ENCODE measurements around the gene CXXC5.

The CXXC5 gene

DNA sequence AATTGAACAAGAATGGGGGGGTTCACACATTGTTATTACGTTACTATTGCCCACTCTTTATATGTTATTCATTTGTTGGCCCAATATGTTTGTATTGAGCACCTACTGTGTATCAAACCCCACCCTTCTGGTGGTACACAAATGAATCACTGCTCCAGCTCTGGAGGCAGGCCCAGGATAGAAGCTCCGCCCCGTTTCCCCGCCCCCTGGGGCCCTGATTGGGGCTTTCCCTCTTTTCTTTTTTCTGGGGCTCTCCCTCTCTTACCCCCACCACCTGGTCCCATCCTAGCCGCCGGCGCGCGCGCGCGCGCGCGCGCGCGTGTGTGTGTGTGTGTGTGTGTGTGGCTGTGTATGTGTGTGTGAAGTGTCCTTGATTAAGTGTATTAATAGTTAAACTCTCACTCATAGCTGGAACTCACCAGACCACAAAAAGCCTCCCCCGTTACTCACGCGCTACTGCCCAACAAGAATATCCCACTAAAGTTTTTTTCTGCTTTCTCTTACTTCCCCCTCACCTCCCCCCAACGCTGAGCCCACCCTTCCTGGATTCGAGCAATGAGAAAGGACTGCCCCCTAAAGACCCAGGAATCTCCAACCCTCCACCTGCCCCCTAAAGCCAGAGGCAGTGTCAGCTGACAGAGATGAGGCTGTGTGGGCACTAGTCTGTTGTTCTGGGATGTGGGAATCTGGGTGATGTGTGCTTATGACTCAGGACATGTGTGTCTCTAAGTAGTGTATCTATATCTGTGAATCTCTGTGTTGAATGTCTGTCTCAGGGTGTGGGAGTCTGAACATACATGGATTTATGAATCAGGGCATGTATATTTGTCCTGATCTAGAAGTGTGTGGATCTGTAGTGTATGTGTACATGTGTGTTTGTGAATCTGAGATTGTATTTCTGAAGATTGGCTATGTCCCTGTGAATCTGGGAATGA is 4.0 kb downstream of the CXXC5 start:
- no peak for FAIRE-seq

DNA sequence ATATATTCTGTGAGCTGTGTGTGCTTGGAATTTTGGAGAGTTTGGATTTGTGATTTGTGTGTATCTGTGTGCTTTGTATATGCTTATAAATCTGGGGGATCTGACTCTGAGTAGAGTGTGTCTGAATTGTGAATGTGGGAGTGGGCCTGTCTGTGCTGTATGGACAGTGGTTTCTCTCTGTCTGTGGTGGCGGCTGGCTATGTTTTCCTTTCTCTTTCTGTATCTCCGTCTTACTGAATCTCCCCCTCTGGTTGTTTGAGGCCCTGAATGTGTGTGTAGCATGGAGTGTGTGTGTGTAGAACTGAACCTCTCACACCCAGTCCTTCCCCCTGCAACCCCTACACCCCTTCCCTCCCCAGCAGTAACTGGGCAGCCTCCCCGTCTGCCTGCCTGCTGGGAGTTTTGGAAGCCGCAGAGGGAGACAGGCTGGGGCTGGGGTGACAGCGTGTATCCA is 4.7 kb downstream of the CXXC5 start:
- FAIRE-seq = no peak

DNA sequence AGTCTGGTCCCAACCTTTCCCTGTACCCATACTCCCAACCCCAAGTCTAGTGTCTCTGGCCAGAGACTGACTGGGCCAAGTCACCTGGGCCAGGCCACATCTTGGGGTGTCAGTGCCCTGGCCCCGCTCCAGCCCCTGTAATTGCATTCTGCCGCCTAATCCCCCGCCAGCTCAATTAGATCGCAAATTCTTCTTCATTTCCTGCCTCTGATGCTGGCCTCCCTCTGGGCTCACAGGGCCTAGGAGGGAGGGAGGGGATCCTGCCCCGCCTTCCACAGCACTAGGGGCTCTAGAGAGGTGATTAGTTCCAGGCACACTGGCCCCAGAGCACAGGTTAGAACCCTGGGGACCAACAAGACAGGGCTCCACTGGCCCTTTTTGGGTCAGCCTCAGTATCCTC is 5.5 kb downstream of the CXXC5 start:
- FAIRE-seq = no peak

DNA sequence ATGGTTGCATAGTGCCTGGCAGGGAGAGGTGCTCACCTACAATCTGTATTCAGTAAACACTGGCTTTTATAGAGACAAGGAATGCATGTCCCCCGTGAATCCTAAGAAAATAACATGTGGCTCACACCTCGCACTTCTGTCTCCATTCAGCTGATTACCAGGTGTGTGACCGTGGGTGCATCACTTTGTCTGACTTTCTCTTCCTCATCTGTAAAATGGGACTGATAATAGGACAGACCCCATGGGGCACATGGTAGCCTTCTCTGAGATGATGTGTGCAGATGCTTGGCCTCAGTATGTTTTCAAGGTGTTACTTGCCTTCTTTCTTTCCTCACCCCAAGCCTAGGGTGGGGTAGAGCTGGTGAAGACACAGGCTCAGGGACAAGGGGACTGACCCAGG is 6.3 kb downstream of the CXXC5 start:
- no peak for FAIRE-seq

DNA sequence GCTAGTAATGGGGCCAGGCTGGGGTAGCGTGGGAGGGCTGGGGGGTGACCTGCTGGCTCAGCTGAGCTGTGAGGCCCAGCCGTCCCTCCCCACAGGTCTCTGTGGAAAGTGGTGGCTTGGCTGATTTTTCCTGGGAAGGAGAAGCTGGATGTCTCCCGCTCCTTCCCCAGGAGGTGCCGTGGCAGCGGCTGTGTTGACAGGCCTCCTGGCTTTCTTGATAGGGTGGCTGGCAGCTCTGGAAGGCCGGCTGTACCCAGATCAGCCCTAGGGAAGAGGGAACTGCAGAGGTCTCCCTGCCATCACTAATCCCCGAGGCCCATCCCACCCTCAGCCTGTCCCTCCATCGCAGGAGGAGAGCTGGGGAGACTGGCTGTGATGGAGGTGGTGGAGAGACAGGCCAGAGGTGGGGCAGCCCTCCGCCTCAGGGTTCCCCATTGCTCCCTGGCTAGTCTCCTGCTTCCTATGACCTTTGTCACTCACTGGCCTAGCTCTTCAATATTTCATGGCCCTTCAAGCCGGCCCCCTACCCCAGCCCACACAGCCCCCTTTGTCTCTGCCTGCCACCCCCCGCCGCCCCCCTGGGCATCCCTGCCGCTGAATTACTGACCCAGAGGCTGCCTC is 6.8 kb downstream of the CXXC5 start:
- FAIRE-seq = no peak

DNA sequence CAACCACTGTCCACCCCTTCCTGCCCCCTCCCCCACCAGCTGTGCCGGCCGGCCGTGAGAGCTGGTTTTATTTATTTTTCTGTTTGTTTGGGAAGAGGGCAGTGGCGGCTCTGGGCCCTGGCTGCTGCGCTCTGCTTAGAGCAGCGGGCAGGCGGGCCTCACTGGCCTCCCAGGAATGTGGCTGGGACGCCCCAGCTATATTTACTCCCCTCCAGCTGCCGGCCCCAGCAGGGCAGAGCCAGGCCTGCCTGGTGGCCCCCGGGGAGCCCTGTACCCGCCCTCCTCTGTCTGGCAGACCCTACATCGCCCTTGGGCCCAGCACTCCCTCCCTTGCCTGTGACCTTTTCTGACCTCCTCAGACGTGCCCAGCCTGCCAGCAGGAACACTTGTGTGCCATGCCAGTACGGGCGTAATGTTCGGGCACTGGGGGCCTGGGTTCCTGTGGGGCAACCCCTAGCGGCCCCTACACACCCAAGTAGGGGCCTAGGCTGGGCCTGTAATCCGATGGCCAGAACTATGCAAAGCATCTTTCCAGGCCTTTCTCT is 7.7 kb downstream of the CXXC5 start:
- FAIRE-seq = no peak

DNA sequence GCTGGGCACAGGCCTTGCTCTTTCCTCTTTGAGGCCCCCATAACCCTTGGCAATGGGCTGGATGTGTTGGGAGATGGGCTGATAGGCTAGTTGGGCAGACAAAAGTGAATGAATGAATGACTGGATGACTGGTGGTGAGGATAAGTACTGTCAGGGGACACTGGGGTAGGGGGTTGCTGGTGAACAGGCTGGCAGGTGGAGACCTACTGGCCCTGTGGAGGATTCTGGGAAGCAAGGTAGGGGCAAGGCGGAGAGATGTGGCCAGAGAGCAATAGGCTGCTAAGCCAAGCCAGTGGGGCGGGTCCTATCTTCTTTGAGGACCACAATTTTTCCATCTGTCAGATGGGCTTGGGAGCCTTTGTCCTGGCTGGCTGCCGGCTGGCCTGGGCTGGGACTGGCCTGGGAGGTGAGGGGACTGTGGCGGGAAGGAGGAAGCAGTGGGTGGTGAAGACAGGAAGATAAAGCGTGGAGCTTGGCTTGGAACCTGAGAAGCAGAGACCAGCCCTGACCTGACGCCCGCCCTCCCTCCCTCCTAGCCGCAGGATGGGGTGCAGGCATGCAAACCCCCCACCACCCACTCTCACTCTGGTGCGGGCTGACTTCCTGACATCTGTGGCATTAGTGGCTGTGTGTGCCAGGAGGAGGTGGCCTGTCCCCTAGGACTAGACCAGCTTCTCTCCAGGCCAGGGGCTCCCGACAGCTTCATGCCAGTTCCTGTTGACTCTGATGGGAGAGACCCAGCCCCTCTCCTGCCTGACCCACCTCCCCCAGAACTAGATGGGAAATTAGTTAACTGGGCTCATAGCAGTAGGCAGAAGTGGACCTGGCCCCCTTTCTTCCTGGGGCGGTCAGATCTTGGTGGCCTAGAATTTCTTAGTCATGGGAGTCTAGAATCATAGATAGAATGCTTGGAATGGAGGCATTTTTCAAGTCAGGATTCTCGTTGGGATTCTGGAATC is 9.5 kb downstream of the CXXC5 start:
- no peak for FAIRE-seq

DNA sequence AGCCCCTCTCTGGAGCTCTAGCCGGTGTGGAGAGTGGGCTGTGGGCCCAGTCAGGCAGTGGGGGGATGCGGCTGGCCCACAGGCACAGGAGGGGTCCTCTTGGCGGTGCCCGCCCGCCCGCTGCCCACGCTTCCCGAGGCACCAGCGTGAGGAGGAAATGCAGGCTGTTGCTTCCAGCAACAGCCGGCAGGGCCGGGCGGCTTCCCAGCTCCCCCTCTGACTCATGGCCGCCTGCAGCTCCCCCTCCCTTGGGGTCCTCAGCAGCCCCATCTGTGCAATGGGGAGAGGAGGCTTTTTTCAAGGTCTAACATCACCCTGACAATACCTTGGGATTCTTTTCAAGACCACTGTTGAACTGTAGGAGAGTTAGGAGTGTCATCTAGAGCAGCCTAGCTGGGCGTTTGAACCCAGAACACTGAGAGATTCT is 10.4 kb downstream of the CXXC5 start:
- no peak for FAIRE-seq

DNA sequence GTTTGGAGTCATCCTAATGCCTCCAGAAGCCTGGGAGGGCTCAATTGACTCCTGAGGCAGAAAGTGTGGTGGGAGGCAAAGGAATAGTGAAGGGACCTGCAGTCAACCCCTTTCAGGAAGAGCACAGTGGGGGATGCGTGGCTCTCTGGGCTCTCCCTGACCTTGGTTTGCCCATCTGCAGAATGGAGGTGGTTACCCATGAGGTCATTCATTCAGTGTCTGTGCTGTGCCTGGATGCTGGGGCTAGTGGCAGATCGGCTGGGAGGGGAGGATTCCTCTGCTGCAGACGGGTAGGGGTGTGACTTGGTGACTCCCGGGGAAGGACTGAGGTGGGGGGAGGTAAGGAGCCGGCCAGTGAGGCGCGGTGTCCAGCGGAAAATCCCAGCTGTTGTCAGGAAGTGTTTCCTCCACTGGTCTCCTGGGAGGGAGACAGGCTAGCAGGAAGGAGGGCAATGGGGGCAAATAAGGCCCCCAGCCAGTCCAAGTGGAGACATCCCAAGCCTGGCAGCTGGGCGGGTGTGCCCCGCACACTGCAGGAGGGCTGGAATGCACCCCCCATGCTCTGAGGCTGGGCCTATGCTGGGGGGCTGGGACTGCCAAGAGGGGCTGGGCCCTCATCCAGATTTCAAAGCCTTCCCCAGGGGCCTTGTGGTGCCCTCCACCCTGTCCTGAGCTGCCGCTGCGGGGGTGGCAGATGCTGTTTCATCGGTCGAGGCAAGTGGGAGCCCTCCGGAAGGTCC is 10.9 kb downstream of the CXXC5 start:
- FAIRE-seq = no peak

DNA sequence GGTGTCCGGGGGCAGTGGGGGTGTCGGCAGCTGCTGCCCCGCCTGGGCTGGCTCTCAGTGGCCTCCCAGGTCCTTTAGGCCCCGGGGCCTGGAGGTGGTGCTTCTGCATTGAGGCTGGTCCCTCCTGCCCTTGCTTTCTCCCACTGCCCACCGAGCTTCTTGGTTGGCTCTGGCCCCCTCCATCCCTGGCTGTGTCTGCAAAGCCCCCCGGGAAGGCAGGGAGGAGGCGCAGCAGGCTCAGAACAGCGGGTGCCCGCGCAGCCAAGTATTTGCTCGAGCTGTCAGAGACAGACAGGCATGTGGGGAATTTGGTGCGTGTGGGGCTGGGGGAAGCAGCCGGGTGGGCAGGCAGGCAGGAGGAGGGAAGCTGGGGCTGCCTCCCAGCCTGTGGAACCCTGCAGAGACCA is 11.5 kb downstream of the CXXC5 start:
- no peak for FAIRE-seq

DNA sequence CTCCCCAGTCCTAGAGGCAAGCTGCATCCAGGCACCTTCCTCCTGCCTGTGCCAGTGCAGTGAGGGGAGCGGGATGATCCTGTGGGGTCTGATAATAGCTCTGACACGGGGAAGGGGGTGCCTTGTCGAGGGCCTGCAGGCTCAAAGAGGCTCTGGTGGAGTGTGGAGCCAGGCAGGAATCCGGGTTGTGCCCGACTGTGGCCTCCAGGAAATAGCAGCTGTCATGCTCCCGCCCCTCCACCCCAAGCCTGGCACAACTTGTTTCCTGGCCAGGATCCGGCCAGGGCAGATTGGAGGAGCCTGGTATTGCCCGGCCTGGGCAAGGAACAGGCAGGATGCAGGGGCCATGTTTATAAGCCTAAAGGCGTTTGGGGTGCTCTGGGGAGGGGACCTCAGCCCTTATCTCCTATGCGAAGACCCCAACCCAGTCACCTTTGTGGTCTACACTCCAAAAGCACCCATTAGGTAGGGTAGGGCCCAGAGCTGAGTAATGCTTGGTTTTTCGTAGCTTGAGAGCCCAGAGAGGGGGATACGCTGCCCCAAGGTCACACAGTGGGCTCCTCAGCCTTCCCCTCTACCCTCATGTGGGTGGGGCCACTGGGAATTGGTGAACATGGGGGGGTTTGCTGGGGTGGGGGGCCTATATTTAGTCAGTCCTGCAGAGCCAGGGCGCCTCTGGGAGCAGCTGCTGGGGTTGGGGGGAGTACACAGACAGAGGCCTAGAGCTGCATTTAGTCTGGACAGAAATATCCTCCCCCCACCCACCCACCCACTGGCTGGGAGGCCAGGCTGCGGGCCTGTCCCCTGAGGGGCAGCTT is 12.2 kb downstream of the CXXC5 start:
- FAIRE-seq = no peak

DNA sequence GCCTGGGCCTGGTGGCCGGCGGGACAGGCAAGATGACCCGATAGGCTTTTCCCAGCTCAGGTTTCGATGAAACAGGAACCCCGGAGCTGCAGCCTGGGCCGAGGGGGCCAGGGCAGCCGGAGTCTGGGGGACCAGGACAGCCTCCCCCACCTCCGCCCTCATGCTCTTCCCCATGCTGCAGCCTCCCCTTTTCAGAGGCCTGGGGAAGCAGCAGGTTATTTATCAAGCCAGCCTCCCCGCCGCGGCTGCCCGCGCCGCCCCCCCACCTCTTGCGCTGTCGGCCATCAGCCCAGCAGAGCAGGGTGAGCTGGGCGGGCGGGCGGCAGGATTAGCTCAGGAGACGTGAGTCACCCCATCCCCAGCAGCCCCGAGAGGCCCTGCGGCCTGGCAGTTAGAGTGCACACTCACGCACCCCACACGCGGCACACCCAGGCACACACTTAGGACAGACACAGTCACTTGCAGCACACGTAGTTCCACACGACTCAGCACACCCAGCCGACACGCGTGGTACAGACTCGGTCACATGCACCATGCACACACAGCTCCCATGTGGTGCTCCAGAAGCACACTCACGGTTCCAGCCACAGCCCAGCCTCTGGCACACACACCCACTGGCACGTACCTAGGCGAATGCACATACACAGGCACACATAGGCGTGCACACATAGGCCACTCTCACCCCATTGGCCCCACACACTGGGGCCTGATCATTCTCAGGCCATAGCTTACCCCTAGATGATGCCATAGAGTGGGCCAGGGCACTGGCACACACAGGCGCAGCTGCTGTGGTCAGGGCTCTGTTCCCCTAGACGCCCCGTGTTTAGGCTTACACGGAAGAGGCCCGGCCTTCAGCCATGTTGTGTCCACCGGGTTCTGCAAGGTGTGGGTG is 13.0 kb downstream of the CXXC5 start:
- FAIRE-seq = no peak

DNA sequence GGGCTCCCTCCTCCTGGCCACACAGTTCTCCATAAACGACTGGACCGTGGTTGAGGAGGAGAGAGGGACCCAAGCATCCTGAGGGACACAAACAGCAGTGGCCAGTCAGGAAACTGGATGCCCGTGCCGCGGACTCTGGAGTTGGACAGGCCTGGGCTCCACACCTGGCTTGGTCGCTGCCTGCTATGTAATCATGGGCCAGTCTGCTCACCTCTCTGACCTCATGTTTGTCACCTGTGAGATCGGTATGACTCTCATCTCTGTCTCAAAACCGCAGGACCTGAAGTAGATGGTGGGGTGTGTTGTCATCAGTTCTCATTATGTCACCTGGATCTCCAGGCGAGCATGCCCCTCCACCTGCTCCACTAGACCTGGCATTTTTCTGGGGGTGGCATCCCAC is 14.5 kb downstream of the CXXC5 start:
- FAIRE-seq = no peak

DNA sequence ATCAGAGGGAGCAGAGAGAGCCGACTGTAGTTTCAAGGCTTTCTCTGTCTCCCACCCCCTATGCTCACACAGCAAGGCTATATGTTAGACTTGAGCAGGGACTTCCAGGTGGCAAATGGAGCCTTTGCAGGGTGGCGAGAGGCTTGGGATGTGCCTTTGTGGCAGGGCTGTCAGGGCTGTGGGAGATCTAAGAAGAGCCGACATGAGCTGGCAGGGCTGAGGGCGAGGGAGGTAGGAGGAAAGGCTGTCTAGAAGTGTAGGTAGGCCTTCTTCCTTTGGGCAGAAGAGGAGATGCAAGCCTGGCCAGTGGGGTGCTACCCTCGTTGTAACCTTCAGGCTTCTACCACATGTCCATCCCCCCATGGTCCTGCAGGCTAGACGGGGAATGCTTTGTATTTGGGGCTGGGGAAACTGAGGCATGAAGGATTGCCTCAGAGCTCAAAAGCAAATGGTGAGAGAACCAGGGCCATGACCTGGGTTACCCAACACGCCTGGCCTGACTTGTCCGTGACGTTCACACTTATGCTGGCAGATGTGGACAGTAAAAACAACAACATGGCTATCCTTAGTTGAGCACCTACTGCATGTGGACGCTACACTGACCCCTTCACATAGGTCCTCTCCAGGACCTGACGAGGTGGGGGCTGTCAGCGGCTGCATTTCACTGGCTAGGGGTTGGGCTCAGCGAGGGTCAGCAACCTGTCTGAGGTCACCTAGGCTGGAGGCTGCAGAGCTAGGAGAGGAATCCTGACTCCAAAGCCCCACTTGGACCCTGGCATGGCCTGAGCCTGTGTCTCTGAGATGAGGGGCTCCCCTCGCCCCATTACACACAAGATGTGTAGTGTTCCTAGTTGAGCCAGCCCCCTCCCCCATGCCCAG is 15.3 kb downstream of the CXXC5 start:
- no peak for FAIRE-seq

DNA sequence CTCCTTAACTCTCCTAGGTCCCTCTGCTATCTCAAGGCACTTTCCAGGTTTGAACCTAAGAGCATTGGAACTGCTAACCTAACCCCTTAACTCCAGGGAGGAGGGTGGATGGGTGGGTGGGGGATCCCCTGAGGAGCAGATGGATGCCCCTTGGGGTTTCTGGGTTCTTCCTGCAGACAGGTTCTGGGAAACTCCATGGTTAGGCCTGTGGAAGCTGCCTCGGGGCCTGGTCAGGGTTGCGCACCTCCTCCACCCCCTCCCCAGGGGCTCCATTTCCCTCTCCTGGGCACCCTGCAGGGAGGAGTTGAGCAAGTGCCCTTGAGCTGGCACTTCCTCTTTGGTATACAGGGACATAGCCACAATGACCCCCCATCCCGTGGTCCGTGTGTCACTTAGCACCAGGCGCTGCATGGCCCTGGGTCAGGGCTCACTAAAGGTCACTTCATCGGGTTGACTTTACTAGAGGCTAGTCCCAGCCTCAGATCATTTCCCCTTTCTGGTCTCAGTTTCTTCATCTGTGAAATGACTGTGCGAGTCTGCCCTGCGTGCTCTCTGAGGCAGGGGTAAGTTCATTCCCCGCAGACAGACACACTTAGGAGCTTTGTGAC is 16.0 kb downstream of the CXXC5 start:
- no peak for FAIRE-seq

DNA sequence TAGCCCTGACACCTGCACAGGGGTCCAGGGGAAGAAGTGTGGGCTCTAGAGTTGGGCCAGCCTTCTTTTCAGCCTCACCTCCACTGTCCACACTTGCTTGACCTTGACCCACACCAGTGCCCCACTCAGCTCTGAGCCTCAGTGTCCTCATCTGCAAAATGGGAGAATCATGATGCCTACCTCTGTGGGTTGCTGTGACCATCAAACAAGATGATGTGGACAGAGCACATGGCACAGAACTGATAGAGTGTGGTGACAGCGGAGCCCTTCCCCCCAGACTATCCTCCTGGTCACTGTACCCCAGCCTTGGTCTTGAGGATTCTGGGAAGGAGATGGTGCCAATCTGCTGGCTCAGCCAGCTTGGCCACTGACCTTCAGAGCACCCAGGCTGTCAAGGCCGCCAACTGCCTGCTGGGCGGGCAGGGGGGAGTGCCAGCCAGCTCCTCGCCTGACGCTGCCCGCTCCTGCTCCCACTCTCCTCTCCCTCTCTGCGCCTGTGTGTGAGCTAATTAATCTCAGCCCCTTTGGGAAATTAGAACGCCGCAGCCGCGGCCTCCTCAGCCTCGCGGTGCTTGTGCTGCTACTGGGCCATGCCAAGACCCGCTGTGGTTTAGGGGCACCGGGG is 16.7 kb downstream of the CXXC5 start:
- FAIRE-seq = no peak

DNA sequence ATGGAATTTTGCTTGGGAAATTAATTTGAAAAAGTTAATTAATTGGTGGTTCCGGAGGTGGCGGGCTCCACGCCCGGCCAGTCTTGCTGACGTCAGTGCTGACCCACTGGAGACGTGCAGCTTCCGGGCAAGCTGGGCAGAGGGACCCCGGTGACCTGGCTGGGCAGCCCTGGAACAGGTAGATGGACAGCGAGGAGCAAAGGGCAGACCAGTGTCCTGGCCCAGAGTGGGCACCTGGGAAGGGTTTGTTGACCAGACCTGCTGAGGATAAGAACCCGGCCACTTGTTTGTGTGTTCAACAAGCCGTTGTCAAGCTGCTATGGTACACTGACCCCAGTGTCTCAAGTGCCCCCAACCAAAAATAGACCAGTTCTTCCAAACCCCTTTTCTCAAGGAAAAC is 17.5 kb downstream of the CXXC5 start:
- FAIRE-seq = no peak

DNA sequence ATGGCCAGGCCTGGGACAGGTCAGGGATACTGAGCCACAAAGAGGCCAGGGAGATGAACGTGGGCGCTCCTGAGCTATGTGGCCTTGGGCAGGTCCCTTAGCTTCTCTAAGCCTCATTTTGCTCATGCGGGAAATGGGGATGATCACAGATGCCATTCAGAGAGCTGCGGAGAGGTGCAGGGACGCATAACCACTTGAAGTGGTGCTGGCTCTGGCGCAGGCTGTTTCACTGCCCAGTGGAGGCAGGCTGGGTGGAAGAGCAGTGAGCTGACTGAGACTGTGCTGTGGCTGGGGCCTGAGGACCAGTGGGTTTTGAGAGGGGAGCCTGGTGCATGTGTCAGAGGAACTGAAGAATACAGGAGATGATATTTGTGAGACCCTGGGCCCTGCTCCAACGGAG is 18.4 kb downstream of the CXXC5 start:
- FAIRE-seq = no peak

Measured in islet of Langerhans (tissue), 1 donor.